ENCODE measurements around the gene IKZF3. TPM values are rescaled to one million over a fixed set of nuclear protein-coding genes. Genes with fewer than 3 reads are reported as not detected.

Gene IKZF3
- total RNA-seq, 1 experiment from 2014 or later, result 0.22 TPM

DNA sequence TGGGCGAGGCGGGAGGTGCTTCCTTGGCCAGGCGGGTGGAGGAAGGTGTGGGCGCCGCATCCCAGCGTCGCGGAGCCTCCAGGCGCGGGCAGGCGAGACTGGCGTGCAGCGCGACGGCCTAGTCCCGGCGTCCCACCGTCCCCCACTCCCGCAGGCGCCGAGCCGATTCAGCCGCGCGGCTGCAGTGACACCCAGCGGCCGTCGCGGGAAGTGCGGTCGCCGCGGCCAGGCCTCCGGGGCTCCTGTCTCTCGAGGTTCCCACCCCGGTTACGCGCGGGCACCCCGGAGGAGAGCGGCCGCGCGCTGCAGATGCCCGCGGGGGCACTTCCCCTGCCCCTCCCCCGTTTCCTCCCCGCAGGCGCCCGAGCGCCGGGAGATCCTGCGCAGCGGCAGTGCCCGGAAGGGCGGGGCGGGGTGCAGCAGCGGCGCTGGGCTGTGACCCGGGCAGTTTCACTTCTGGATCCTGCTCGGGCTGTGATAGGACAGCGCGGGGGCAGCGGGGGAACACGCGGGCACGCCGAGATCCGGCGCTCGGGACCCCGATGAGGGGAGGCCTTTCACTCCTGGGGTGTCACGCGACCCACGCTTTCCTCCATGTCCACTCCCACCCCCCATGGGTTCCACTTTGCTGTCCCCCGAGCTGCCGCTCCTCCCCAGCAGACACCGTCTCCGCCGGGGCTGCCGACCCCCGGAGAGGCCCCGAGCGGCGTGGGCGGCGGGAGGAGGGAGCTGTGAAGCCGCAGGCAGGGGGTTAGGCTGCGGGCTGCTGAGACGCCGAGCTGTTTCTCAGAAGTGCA, 109.8 kb downstream of the IKZF3 start:
- Histone ChIP-seq H3T11ph (ENCODE audit: low read length) (no peak overlapping the region), H3K79me2 (ENCODE audit: insufficient read depth, low read length) (no peaks in the 10 kb centered on the region), H2AK5ac (ENCODE audit: insufficient read length, low read length) (no peak overlapping the region), H2BK12ac (ENCODE audit: insufficient read length, low read depth, low read length) (no peak overlapping the region), H3K14ac (ENCODE audit: insufficient read depth, low read length) (peak overlapping the region; percentile 15; the same call in 1 of the 2 replicates), H3K79me1 (ENCODE audit: insufficient read depth, low read depth, low read length, poor library complexity, severe bottlenecking) (no peaks in the 10 kb centered on the region), H3K4me1 (ENCODE audit: insufficient read depth, low read length) (peaks cover 2% of the 10 kb centered on the region; the same call in 1 of the 2 replicates), H2BK15ac (ENCODE audit: low read depth, low read length) (no peak overlapping the region), H3K23ac (ENCODE audit: insufficient read length, low read depth, low read length) (no peak overlapping the region), H2BK20ac (ENCODE audit: low read depth, low read length, poor library complexity, severe bottlenecking) (no peak overlapping the region), H4K5ac (ENCODE audit: insufficient read length, low read depth, low read length) (no peak overlapping the region), H3K27me3 (ENCODE audit: insufficient read depth, low read length) (no peaks in the 10 kb centered on the region), H2AFZ (ENCODE audit: low read length) (no peak overlapping the region), H4K20me1 (ENCODE audit: control insufficient read depth, insufficient read depth, insufficient read length) (peaks cover 2% of the 10 kb centered on the region), H3K56ac (ENCODE audit: insufficient read length, low read depth, low read length) (no peak overlapping the region), H3K9me3 (ENCODE audit: control insufficient read depth, low read depth, low read length) (no peaks in the 10 kb centered on the region), H2BK5ac (ENCODE audit: insufficient read length, low read length) (no peak overlapping the region), H3K4ac (ENCODE audit: low read depth, low read length) (no peak overlapping the region), H3K23me2 (ENCODE audit: insufficient read length, low read depth, low read length, poor library complexity, severe bottlenecking) (peaks cover 3% of the 10 kb centered on the region), H2BK120ac (ENCODE audit: low read depth, low read length, poor library complexity, severe bottlenecking) (no peak overlapping the region), H3K18ac (ENCODE audit: insufficient read length, low read depth, low read length) (peak overlapping the region; percentile 45), H3K4me2 (ENCODE audit: insufficient read depth, insufficient read length, low read length) (peak overlapping the region; percentile 50), H3K27ac (ENCODE audit: insufficient read length, low read depth, low read length) (no peak overlapping the region), H4K91ac (ENCODE audit: insufficient read length, low read depth, low read length) (no peak overlapping the region), H4K8ac (replicated peaks; ENCODE audit: insufficient read length, low read depth, low read length) (no peak overlapping the region), H3K9ac (ENCODE audit: extremely low read depth, insufficient read length, low read length) (no peak overlapping the region)
- Mint-ChIP-seq H3K9me3 (no peaks in the 10 kb centered on the region; a peak in 2 of 5 replicates), H3K27me3 (ENCODE audit: low read depth) (peaks cover 29% of the 10 kb centered on the region), H3K4me1 (peaks cover 53 to 54% of the 10 kb centered on the region in 2 experiments), H3K4me3 (peak overlapping the region; percentile 50 to 68), H3K36me3 (ENCODE audit: insufficient read depth in 1 of 3, low read depth in 3 of 3) (peaks cover 0 to 3% (median 0%) of the 10 kb centered on the region in 3 experiments; a peak in 1 of 7 replicates), H3K27ac (no peak overlapping the region)
- no CpG with 5 or more reads among the region's 91 CpGs for WGBS (ENCODE audit: extremely low coverage, insufficient read length, low lambda C conversion rate)
- peak; percentile 87 for DNase-seq
- TF ChIP-seq, protein P1, sequence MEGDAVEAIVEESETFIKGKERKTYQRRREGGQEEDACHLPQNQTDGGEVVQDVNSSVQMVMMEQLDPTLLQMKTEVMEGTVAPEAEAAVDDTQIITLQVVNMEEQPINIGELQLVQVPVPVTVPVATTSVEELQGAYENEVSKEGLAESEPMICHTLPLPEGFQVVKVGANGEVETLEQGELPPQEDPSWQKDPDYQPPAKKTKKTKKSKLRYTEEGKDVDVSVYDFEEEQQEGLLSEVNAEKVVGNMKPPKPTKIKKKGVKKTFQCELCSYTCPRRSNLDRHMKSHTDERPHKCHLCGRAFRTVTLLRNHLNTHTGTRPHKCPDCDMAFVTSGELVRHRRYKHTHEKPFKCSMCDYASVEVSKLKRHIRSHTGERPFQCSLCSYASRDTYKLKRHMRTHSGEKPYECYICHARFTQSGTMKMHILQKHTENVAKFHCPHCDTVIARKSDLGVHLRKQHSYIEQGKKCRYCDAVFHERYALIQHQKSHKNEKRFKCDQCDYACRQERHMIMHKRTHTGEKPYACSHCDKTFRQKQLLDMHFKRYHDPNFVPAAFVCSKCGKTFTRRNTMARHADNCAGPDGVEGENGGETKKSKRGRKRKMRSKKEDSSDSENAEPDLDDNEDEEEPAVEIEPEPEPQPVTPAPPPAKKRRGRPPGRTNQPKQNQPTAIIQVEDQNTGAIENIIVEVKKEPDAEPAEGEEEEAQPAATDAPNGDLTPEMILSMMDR (conservative IDR thresholded peaks at IDR 0.05), result peak; percentile 98

Data from H9 (cell line).